HG03575 (cell line): ENCODE data around the gene SKOR1.

Source experiments
- ATAC-seq: cut with Tn5 transposase; IDR thresholded peaks from one replicate; pipeline ENCODE4 v1.9.1; 2021; ENCODE audit not compliant: unreplicated experiment, insufficient number of reproducible peaks, low FRiP score; ENCODE audit errors: extremely low read depth

The SKOR1 gene

DNA sequence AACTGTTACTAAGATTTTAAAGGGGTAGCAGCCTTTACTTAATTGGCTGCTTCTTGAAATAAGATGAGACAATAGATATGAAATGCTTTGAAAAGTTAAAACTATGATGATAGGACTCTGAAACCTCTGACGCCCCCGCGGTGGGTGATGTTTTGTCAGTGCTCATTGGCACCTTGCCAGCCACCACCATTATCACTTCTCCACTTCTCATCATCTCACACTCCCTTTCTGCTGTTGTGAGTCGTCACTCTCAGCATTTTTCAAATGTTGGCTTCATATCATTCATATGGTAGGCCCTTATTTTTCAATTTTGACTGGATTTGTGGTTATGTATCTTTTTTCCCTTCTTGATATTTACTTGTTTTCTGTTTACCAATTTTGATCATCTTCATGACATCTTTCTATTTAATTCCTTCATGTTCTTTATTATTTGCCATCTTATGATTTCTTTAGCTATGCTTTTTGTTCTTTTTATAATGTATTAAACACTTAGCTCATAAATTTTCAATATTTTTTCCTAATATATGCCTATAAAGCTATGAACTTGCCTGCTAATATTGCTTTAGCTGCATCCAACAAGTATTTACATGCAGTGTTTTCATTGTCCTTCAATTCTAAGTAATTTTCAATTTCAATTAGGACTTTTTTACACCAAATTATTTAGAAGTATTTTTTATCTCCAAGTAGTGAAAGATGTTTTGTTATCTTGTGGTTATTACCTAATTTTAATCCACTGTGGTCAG, 30.3 kb upstream of the SKOR1 start:
- no peak for ATAC-seq

DNA sequence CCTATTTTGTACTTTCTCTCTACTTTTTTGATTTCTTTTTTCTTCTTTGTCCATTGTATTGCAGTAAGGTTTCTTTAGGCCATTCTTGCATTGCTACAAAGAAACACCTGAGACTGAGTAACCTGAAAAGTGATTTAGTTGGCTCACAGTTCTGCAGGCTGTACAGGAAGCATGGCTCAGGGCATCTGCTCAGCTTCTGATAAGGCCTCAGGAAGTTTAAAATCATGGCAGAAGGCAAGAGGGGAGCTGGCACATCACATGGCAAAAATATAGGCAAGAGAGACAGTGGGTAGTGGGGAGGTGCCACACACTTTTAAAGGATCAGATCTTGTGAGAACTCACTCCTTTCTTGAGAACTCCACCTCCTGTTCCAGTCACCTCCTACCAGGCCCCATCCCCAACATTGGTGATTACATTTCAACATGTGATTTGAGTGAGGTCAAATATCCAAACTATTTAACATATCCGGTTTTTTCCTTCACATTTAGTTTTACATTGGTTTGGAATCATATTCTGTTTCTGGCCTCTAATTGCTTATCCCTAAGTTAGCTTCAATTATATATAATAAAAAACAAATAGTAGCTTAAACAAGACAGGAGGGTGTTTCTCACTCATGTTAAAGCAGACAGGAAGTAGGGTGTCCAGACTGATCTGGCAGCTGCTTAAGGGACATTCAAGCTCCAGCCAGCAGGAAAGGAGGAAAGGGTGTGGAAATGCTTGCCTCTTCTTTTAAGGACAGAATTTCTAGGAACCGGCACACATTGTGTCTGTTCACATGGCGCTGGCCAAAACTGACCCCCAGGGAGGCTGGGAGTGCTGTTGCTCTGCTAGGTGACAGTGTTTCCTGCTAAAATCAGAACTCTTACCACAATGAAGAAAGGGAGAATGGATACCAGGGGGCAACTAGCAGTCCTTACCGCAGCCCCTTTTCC, 28.8 kb upstream of the SKOR1 start:
- ATAC-seq: no peak

DNA sequence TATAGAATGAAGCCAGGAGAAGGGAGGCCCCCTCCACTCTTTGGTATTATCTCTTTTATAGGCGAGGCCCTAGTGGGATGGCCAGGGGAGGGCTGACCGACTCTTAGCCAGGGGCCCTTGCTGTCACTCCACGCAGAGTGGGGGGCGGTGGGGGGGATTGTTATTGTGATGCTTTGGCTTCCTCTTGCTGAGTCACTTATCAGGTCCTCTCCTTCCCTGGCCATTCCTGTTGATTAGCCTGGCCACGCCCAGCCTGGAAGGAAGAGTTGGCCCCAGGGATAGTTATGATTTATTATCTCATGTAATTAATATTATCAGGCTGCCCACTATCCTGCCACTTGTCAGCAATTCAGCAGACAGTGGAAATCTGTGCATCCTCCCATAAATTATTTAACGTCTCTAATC, 25.5 kb upstream of the SKOR1 start:
- no peak for ATAC-seq

DNA sequence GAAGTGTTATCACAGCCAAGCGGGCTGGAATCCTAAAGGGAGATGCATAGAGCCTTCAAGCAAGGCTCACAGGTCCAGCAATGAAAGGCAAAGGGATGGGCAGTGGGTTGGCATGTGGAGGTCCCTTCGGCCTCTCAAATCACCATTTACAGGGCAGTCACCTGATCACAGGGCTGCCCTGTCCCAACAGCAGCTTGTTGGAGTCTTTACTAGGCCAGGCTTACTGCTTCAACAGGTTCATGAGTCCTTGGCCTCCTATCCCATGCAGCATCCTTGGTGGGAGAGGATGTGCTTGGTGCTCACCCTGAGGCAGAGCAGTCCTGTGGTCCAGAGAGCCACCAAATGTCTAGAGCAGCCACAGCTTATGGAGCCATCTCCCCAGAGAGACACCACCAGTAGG, 24.2 kb upstream of the SKOR1 start:
- no peak for ATAC-seq

DNA sequence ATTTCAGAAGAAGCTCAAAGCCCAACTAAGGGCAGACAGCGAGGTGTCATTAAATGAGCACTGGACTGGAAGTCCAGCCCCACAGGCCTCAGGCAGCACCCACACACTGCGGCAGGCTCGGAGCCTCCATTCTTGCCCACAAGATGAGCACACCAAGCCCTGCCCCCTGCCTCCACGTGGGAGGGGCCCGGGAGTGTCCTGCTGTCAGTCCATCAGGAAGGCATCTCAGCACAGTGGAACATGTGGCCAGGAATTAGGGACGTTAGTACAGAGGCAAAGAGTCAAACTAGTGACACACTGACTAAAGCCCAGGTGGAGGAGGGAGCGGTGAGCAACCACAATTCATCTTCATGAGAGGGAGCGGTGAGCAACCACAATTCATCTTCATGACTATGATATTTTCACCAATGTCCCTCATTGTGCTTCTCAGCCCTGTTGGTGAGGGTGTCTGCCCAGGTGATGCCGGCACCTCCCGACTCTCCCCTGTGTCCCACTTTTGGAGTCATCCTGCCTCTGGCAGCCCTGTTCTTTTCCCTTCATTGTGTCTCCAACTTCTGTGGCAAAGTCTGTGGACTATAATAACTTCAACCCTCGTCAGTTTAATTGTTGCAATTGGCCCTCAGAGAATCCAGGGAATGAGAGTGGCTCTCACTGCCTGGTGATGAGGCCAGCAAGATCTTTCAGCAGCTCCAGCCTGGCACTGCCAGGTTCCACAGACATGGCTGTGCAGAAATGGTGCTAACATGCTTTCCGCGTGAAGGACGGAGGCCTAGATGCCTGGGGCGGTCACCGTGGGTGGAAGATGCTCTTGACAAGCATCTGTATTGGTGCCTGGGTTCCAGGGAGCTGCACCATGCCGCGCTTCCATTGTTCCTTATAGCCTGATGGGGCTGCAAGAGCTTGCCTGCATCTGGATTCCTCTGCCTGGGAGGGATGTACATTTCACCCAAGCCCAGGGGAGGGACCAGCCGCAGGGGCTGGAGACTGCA, 23.1 kb upstream of the SKOR1 start:
- no peak for ATAC-seq

DNA sequence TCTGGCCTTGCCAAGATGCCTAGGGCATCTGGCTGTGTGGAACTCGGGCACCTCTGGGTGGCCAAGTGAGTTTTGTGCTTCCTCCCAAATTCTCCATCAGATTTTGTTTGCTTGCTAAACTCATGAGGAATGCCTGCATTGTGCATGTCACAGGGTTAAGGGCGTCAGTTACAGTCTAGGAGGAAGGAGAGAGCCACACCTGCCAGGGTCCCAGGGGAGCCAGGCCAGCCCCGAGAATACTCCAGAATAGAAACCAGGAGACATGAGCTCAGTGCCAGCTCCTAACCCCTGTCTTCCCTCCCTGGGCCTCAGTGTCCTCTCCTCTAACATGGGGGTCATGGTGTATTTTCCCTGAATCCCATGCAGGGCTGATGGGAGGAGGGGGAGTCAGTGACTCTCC, 22.0 kb upstream of the SKOR1 start:
- no peak for ATAC-seq

DNA sequence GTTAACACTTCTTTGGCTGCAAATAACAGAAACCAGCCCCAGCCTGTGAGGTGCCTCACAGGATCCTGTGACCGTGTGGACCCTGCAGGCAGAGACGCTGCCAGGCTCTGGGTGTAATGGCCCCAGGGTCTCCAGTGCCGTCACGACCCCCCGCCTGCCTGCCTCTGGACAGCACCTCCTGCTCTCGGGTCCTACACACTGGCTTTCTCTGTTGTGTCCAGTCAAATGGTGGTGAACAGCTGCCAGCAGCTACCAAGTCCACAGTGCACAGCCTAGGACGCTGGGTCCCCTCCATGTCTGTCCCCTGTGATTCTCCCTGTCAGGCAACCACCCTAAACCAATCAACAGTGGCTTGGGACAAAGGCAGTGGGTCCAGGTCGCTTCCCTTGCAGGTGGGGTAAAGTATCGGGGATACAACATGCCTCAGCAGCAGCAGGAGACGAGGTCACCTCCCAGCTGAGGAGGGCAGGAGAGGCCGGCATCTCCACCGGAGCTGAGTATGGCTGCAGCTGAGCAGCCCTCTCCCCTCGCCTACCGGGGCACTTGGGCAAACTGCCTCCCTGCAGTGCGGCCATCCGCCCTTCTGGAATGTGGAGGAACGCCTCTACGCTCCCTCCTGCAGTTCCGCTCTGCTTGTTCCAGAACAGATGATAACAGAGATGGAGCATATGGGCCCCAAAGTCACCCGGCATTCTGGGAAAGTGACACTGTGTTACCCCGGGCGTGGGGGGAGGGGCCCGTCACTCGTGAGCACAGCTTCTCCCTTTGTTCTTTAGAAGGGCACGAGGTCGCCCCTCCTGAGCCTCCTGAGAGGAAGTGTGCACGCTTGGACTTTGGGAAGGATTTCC, 21.1 kb upstream of the SKOR1 start:
- ATAC-seq: no peak

DNA sequence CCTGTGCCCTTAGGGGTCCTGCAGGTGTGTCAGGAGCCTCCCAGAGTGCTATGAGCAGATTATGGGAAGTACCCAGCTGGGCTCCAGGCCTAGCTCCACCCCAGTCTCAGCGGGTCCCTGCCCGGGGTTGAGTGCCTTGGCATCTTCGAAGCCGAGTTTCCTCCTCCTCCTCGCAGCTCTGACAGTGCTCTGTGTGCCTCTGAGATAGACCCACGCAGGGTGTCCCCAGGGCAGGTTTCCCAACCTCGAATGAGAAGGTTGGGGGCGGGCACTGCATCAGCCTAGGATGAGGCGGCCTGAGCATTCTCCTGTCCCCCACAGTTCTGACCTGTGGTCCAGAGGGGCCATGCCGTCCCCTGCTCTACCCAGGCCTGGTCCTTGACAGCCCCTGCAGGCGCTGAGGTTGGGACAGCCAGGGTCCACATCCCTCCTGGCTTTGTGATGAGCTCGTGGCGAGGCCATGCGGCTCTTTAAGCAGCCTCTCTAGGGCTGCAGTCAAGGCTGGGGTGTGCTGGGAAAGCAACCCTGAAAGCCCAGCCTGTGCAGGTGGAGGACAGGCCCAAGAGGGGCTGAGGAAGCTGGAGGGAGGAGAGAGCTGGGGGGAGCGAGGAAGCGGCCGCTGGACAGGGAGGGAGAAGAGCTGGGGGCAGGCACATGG, 20.2 kb upstream of the SKOR1 start:
- ATAC-seq: no peak

DNA sequence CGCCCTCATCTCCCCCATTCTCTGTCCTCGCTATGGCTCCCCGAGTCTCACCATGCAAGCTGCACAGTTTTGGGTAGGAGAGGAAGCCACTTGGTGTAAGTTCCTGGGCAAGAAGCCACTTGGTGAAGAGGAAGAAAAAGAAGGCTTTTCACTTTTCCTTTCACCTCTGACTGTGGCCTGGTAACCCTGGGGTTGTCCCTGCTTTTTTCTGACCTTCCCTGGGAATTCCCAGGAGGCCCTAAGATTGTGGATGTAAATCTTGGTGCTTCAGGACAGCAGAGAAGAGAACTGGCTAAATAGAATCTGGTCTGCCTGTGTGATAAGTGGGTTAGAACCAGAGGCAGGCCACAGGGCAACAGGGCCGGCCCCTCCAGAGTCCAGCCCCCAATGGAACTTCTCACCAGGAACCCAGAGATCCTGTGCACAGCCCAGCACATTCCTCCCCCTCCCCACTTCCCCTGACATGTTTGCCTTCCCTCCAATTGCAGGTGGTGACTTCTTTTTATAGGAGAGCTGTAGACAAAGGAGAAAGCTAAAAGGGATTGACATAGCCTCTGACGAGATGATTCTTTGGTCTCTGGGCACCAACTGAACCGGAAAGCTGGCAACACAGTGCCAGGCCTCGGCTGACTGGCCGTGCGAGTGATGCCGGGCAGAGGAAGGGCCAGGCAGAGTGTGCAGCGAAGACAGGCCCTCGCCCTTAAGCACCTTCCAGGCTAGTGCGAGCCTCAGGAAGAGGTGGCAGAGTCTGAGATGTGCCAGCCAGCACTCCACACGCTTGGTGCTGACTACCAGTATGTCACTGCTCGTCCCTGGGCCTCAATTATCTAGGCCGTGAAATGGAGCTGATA, 19.4 kb upstream of the SKOR1 start:
- no peak for ATAC-seq

DNA sequence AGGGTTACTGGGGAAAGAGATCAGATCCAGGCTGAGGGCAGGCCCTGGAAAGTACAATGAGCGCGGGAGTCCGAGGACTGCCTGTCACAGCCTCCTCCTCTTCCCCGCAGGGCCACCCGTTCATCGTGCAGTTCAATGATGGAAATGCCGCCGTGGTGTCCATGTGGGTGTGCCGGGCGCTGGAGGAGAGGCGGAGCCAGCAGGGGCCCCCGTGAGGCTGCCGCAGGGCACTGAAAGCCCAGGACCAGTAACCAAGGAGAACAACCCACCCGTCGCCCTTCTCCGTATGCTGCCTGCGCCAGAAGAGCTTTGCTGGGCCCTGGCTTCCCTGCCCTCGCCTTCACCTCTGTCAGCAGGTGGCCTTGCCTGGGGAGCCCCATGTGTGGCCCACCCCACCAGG, 18.8 kb upstream of the SKOR1 start:
- no peak for ATAC-seq

DNA sequence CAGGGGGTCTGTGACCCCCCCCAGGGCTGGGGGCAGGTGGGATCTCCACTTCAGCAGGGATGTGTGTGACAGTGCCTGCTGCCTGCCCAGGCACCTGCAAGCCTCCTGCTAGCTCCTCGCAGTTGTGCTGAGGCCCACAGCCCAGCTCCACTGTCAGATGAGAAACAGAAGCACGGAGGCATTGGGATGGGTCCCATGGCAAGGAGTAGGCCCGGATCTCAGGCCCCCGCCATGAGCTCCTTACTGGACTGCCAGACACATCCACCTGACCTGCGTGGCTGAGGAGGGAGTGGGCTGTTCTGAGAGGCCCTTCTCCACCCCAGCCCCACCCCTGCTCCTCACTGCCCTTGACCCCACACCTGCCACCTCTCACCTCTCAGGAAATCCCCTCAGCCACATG, 18.2 kb upstream of the SKOR1 start:
- ATAC-seq: no peak

DNA sequence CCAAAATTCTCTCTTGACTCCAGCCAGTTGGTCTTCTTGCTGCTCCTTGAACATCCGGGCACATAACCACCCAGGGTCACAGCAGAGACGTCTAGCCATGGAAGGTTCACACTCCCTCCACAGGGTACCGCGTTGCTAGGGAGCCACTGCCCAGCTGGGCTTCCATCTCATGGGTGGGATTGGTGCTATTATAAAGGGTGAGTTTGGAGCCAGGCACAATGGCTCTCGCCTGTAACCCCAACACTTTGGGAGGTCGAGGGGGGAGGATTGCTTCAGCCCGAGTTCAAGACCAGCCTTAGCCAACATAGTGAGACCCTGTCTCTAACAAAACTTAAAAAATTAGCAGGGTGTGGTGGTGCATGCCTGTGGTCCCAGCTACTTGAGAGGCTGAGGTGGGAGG, 17.5 kb upstream of the SKOR1 start:
- no peak for ATAC-seq

DNA sequence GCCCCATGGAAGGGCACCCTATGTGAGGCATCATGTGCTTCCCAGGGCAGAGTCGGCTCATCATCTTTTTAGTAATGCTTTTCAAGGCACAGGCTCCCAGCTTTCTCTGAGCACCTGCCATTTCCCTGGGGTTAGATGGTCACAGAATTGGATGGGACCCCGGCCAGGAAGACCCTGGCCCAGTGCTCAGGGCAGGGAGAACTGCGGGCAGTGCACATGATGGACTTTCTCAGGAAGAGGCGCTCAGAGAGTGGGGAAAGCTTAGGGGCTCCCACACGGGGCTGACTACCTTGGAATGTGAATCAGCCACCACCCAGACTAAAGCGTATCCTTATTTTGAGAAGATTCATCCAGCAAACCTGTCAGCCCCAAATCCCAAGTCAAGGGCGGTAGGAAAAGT, 16.5 kb upstream of the SKOR1 start:
- ATAC-seq: no peak

DNA sequence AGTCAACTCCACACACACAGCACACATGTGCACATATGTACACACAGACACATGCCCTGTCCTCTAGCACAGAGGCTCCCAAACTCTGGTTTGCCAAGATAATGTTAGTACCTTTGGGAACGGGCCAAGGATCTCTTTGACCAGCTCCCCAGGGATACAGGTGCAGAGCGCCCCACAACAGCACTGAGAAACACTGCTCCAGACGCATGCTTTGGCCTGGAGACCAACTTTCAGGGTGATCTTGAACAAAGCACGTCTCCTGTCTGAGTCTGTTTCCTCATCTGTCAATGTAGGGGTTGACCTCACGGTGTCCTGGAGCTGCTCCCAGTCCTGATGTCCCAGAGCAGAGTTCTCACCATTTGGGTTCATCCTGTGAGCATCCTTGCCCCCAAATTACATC, 15.9 kb upstream of the SKOR1 start:
- ATAC-seq: no peak

DNA sequence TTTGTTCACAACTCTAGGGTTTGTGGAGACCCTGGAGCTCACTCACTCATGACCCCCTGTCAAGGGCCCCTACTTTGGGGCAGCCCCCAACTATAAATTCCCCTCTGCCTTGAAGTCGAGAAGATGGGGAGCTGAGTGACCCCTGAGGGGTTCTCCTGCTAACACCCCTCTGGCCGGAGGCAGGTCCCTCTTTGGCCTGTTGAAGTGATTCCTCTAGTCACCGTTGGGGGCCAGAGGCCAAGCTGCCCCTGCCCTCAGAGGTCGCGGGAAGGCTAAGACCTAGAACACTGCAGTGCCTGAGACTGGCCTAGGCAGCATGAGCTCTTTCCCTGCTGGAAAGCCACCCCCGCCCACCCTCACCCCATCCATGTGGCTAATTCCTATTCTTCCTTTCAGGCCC, 15.4 kb upstream of the SKOR1 start:
- no peak for ATAC-seq

DNA sequence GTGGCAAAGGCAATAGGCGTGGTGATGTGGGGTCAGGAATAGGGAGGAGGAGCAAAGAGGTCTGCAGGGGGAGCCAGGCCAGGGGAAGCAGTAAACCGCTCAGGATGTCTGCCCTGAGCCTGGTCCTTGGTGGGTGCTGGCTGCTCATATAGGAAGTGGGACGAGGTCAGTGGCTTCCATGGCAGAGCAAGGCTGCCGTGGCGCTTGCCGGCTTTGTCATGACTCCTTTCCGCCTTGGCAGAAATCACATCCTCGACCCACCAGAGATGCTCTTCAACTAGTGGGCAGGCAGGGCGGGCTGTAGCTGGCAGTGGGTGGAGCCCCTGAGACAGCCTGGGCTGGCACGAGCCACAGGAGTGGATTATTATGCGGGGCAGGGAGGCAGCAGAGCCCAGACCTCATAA, 13.1 kb upstream of the SKOR1 start:
- no peak for ATAC-seq

DNA sequence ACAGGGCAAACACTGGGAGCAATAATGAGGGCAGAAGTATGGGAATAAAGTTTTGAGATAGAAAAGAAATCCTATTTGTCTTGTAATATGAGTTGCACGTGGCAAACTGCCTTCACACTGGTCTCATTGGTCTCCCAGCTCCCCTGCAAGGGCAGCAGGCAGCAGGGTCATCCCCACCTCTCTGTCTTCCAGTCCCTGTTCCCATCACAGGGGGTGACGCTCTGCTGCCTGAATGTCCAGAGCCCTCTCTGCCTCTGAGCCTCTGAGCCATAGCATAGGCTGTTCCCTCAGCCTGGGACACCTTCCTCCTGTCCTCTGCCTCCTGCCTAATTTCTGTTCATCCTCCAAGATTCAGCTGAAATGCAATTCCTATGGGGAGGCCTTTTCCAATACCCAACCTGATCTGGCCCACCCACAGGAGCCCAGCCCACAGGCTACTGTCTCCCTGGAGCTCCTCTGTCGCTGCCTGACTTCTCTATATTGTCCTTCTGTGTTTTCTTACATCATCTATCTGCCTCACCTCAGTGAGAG, 12.1 kb upstream of the SKOR1 start:
- no peak for ATAC-seq
